ENCODE results near the gene KRTCAP2.
"Not testable (repeated sequence)": the region's sequence is repeated elsewhere in the genome, so short reads cannot be mapped to it uniquely, and the experiment has no call there.

Gene KRTCAP2

DNA sequence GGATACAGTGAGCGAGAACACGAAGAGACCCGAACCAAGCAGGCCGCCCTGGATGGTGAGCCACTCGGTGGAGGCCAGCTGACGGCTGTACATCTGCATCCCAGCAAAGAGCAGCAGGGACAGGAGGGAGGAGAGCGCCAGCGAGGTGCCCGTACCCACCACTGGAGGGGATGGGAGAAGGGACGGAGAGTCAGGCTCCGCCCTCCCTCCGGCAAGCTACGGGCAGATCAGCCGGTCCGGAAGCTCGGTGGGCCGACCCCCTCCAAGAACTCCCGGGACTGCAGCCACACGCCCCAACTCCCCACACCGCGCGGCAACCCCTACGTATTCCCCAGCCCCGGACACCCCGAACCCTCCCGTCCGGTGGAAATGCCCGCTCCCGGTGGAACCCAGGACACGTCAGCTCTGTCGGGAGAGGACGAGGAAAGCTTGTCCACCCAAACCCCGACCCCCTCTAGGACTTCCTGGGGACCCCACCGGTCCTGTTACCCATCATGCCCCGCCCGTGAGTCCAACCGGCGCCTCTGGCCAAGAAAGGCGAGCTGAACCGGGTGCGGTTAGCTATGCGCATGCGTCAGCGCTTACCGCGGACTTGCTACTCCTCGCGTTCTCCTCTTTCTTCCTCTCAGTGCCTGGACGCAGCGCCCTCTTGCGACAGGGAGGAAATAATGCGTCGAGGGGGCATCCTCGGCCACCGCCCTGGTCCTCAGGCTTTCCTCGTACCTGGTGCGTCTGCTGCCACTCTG lies at the start of gene KRTCAP2:
TSS of gene KRTCAP2 (minus strand) at position 573 of the 746 bp plus-strand sequence. CDS start at position 493, 80 bp downstream.
- peak; percentile 93 for DNase-seq

DNA sequence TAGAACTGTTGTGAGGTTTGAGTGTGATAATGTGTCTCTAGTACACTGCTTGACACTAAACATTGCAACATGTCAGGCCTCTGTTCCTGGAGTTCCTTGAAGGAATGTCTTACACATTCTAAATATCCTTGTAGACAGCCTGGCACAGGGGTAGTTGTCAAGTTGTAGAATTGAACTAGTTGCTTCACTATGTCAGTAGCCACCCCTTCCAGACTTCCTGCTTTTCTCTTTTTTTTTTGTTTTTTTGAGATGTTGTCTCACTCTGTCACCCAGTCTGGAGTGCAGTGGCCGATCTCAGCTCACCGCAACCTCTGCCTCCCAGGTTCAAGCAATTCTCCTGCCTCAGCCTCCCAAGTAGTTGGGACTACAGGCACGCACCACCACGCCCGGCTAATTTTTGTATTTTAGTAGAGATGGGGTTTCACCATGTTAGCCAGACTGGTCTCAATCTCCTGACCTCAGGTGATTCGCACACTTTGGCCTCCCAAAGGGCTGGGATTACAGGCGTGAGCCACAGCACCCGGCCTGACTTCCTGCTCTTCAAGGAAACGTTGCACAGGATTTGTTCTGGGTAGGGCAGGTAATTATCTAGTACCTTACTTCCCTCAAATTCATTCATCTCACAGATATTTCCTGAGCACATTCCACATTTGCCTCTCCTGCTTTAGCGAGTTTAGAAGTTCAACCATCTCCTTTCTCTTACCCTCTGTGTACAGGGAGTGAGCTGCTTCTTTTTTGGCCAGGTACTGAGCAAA lies 47.3 kb upstream of the KRTCAP2 start:
- DNase-seq: not testable (repeated sequence)

DNA sequence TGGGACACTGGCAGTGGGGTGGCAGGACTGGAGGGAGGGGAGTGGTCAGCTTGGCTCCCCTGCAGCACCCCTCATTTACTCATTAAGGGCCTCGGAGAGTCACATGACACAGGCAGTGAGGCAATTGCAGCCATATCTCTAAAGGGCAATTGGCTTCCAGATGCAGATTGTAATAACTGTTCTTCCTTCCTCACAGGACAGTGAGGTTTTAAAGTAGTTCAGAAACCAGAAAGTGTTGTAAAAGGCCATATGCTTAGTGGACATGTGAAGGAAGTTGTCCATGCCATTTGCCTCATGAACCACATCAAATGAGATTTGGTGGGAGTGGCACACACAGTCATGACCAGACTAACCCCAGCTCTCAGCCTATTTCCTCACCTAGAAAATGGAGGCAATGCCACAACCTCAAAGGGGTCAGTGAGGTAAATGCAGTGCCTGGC lies 46.5 kb upstream of the KRTCAP2 start:
- DNase-seq: no peak

DNA sequence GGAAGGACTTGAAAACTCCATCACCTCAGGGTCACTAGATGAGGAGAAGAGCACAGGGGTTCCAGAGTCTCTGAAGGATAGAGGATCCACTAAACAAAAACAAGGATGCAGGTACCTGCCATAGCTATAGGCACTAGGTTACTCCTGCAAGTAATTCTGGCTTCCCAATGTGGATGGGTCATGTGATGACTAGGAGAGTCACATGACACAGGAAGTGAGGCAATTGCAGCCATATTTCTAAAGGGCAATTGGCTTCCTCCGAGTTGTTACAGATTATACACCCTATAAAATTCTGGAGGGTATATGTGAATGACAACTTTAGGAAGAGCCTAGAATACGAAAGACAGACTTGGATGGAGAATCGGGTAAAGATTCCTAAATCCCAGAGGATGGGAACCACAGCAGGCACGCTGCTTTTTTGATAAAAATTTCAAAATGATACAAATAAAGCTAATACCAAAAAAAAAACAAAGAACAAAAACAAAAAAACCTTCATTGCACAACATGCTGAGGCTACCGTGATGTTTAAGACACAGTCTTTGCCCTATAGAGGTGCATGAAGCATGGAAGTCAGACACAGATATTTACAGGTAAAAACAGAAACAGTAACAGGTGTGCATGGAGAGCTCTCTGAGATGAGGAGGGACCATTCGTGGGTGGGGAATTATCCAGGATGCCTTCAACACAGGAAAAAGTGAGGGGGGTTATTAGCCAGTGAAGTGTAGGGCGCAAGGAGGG lies 45.9 kb upstream of the KRTCAP2 start:
- no peak for DNase-seq

DNA sequence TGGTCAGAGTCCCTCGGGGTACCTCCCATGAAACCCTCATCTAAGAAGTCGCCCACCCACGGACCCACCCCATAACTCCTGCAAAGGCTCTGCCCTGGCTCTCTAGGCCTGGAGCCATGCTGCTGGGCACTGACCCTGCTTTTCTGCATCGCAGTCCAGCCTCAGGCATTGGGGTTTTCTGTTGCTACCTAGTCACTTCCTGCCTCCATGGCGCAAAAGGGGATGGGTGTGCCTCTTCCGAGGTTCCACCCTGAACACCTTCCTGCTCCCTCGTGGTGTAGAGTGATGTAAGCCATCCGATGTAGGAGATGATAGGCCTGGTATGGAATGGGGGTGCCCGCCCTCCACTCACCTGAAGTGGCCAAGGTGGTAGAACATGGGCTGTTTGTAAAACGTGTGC lies 41.6 kb upstream of the KRTCAP2 start:
- not testable (repeated sequence) for DNase-seq

DNA sequence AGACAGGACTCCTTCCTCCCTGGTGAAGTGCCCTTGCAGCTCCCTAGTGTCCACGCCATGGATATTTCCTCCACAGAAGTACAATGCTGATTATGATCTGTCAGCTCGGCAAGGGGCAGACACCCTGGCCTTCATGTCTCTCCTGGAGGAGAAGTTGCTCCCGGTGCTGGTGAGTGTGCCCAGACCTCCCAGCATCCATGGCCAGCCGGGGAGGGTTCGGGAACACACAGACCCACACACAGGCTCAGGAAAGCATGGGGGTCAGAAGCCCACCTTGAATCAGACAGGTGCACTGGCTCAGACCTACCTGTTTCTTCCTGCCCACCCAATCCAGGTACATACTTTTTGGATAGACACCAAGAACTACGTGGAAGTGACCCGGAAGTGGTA lies 38.9 kb upstream of the KRTCAP2 start:
- DNase-seq: not testable (repeated sequence)

DNA sequence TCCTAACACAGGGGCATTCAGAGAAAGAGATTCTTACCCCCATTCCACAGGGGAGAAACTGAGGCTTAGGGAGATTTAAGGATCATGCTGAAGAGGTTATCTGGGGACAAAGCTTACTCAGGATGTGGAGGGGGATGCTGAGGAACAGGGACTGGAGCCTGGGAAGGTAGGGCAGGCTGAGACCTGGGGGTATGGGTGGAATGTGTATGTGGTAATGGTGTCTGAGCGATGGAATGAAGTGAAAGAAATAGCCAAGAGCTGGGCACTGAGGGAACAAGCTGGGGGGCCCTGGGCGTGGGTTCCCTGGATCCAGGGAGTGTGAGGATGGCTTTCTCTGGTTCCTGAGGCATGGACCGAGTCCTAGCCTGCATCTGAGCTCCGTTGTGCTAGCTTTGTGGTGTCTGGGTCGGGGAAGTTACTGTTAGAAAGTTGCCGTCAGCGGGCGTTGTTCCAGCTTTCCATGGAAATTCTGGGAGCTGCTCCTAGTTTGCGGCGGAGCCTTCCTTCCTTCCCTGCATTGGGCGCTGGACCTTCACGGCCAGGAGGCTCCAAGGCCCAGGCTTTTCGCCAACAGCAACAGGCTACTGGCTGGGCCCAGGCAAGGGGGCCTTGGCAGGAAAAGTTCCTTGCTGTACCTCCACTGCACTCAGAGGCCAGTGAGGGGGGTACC lies 38.4 kb upstream of the KRTCAP2 start:
- not testable (repeated sequence) for DNase-seq

DNA sequence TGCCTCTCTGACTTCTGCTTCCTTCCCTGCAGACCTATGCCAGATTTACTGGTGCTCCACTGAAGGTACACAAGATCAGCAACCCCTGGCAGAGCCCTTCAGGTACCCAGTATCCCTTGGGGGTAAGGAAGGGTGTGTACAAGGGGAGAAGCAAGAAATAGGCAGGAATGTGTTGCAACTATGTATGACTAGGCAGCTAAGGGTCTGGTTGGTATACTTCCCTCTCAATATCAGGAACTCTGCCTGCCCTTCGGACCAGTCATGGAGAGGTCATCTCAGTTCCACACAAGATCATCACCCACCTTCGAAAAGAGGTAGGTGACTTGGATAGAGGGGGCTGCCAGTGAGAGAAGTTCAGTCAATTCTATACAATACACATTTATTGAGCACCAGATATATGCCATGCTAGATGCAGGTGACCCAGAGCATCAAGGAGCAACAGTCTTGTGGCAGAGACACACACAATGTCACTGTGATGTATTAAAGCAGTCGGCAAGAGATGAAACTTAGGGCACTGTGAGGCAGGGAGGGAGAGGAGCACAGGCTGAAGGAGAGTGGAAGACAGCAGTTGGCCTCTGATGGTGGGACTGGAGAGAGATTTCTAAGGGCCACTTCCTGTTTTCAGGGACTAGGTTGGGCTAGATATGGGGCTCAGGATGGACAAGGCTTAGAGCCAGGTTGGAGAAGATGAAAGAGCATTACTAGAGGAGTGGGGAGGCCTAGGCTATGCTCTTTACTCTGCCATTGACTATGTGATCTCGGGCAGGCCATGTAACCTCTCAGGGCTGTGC lies 37.4 kb upstream of the KRTCAP2 start:
- no peak for DNase-seq

DNA sequence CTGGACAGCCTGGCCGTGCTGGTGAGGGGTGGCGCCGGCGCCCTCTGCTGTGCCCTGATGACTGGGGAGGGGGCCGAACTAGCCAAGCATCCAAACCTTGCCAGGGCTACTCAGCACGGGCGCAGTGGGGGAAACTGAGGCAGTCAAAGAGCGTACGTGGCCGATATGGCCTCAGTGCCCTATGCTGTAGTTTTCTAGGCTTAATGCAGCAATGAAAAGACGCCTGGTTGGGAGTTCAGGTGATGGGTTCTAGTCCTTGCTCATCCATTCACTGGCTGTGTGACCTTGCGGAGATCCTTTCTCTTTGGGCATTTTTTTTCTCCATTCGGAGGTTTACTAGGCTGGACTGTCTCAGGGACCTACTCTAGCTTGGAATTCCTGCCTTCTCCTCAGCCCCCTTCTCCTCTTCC lies 36.2 kb upstream of the KRTCAP2 start:
- no peak for DNase-seq

DNA sequence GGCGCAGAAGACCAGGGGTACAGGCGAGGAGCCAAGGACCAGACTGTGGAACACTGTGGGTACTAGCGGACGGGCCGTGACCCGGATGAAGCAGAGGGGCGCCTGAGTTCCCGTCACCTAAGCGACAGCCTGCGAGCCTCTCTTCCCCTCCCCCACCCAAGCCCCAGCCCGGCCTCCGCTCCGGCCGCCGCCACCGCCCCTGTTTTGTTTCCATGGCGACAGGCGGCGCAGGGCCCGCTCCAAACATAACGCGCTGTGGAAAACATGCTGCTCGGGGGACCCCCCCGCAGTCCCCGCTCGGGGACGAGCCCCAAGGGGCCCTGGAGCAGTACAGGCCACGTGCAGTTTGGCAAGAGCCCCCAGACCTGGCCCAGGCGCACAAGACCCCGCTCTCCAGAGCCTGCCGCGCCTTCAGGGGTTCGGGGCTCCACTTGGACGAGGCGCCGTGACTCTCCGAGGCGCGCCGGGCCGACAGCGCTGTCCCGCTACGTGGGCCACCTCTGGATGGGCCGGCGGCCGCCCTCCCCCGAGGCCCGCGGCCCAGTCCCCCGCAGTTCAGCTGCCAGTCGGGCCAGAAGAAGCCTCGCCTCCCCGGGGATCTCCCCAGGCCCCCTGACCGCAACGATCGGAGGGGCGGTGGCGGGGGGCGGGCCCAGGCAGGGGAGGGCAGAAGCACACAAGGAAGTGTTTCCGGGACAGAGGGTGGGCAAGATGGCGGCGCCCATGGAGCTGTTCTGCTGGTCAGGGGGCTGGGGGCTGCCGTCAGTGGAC lies 35.6 kb upstream of the KRTCAP2 start, which contains the start of gene MTX1:
TSS of gene MTX1 (plus strand) at position 155 of the 771 bp plus-strand sequence. CDS start at position 265, 110 bp downstream.
- peak; percentile 89 for DNase-seq

DNA sequence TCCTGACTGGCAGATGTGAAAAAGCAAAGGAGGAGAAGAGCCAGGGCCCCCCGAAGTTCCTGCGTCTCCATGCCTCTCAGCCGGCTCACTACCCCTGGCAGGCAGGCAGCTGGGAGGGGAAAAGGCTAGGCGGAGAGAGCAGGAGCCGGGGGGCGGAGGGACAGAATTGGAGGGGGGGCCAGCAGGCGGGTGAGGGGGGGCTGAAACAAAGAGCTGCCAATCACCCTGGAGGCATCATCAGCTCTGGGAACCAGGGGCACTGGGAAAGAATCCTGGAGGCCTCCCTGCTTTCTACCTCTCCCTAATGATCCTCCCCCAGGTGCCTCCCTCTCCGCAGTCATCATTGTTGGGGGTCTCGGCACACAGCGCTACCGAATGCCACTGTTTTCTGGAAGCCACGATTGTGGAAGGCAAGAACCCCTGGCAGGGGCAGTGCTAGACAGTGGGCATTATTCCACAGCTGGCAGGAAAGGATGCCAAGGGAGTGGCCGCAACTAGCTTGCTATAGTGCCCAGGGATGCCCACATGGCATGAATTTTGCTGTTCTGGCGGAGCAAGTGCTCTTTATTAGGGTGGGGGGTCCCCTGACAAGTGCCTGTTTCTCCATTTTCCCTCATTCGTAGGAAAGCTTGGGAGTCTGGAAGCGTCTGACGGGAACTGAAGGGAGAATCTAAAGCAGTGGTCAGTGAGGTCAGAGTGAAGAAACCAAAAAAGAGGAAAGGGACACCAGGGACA lies 34.9 kb upstream of the KRTCAP2 start, which contains the start of gene THBS3:
TSS of gene THBS3 (minus strand) at position 92 of the 735 bp plus-strand sequence. CDS start at position 71, 21 bp downstream.
- DNase-seq: no peak

DNA sequence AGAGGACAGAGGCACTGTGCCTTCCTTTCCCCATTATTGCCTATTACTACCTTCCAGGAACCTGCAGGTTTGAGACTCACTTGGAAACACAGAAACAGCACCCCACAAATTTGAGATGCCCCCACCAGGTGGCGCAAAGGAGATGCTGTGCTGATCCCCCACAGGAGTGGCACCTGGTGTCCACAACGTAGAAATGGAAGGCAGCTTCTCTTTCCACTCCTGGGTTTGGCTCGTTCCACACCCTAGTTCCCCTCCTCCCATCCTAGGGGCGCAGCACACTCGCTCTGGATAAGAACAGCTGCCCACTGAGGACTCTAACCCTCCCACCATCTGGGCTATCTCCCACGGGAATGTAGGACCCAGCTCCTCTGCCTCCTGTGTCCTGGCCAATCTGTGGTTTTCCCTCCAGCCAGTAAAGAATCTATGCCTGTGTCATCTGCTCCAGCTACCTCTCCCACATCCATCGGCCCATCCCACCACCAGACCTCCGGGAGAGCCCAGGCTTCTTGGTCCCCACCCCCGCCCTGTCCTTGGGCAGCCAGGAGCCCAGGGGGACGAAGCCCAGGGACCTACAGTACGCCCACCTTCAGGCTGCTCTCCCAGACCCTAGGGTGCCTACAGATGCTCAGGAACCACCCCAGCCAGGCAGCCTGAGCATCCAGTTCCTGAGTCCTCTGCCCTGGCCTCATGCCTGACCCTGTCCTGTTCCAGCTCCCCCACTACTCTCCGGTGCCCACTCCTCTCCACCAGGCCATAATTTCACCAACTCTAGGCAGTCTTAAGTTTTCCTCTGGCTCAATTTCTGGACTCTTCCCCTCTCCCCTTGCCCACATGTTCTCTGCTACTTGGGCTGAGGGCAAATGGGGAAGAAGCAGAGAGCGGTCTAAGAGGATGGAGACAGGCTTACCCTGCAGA lies 34.0 kb upstream of the KRTCAP2 start:
- peak; percentile 95 for DNase-seq

DNA sequence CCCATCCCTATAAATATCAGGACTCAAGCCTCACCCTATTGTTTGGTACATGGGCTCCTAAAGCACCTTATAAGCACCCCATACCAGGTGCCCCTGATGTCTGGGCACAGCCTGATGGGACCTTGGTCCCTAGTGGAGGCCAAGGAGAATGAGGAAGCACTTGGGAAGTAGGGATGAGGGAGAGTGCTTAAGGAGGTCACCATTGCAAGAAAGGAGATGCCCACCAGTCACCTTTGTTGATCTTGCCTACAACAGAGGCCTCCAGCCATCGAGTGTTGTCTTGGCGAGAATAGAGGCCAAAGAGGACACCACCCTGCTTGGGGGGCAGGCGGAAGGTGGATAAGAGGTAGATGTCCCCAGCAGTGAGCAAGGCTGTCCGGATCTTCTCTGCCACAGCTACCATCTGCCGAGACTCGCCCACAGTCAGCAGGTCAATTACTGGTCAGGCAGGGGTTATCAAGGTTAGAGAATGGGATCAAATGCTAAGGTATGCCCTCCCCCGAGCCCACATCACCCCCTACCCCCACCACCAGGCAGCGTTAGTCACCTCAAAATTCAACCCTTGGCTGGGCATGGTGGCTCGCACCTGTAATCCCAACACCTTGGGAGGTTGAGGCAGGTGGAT lies 33.0 kb upstream of the KRTCAP2 start:
- no peak for DNase-seq

DNA sequence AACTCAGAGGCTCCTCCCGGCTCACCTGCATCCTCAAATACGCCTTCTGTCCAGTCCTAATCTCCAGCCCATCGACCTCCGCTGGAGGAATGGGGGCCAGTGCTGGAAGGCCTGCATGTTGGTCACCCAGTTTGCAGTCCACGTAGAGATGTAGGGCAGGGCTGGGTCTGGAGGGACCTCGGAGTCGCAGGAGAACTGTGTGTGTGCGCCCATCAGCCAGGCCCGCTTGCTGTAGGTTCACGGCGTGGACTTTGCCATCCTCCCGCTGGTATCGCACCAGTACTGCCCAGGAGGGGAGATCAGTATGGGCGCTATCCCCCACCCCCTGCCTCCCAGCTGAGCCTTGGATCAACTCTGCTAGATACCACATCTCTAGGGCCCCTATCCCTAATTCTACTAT lies 31.9 kb upstream of the KRTCAP2 start:
- DNase-seq: no peak

DNA sequence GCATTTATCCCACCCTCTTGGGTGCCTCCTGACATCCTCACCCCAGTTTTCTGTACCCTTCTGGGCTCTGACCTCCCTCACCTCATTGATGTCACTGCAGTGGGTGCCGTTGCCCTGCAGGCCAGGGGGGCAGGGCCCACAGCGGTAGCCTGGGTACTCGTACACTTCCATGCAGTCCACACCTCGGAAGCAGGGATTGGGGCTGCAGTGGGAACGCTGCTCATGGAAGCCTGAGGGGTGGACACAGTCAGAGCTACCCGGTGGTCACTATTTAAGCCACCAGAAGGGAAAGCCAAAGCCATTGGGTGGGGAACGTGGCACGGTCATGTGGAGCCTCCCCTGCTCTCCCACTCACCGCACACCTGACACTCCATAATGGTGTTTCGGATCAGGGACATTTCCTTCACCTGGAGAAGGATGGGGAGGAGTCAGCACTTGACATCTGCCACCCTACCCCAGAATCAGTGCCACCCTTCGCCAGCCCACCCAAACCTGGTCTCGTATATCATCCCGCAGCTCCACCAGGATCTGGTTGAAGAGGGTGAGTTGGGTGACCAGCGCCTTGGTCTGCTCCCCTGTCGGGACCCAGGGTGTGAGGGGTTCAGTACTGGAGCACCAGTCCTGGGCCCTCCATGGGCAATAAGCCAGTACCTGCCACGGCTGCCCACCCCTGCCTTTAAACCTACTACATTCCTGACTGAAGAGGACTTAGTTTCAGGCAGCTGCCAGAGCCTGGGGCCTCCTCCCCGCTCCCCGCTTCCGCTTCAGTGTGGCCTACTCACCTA lies 29.8 kb upstream of the KRTCAP2 start:
- no peak for DNase-seq

DNA sequence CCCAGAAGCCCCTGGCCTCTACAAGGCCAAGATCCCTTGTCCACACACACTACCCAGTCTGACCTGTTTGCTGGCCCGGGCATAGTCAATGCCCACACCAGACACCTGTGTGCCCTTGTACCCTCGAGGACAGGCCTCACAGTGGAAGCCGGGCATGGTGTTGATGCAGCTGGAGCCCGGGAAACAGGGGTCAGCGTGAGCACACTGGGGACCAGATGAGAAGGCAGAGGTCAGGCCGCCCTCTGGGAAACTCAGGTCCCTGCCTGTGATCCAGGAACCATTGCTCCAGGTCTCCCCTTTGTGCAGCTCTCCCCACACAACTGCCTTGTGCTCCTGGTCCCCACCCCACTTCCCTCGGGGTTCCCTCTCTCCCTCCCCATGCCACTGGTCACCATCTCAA lies 29.1 kb upstream of the KRTCAP2 start:
- DNase-seq: no peak

DNA sequence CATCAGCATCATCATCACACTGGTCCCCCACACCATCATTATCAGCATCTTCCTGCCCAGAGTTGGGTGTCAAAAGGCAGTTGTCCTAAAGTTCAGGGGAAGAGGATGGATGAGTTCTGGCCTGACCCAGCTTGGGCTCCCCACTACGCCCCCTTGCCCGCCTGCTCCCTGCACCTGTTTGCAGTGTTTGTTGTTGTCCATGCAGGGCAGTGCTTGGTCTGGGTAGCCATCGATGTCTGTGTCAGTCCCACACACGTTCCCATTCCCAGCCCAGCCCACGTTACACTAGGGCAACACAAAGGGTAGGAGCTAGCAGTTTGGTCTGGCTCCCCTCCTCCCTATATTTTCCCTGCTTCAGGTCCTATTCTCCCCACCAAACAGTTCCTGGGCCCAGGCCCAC lies 27.8 kb upstream of the KRTCAP2 start:
- DNase-seq: no peak

DNA sequence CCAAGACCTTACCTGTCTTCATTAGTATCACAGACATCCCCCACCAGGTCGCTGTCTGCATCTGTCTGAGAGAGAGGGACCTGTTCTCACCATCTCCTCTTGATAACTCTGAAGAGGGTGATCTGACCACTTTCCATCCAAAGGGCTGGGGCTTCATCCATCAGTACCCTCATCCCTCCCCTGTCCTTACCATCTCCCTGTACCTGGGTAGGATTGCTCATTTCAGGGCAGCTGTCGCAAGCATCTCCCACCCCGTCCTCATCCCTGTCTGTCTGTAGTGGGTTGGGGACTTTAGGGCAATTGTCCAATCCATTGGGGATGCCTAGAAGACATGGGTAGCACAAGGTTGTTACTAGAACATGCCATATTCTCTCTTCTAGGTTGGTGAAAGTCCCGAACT lies 26.7 kb upstream of the KRTCAP2 start:
- DNase-seq: no peak
